Measurements from ENCODE around the gene SUMF1.
"Not testable (repeated sequence)": the region's sequence is repeated elsewhere in the genome, so short reads cannot be mapped to it uniquely, and the experiment has no call there.

Gene SUMF1

GRCh38 chr3:4340411-4341335 lies 126.4 kb downstream of the SUMF1 start:
- no peak for DNase-seq (ENCODE audit: low read depth in 1 of 2, low spot score in 1 of 2)

- no peak for DNase-seq (ENCODE audit: low read depth in 1 of 2, low spot score in 1 of 2)
These were observed 127.0 kb downstream of the SUMF1 start for GRCh38 chr3:4340077-4340410.

- DNase-seq (ENCODE audit: low read depth in 1 of 2, low spot score in 1 of 2) = no peak
These were observed 128.3 kb downstream of the SUMF1 start for GRCh38 chr3:4338751-4339150.

GRCh38 chr3:4336850-4337546 lies 130.1 kb downstream of the SUMF1 start:
- DNase-seq (ENCODE audit: low read depth in 1 of 2, low spot score in 1 of 2) = no peak

- DNase-seq (ENCODE audit: low read depth in 1 of 2, low spot score in 1 of 2) = no peak
These were observed 131.1 kb downstream of the SUMF1 start for GRCh38 chr3:4335840-4336562.

GRCh38 chr3:4334548-4334947 lies 132.5 kb downstream of the SUMF1 start:
- DNase-seq (ENCODE audit: low read depth in 1 of 2, low spot score in 1 of 2) = no peak

- no peak for DNase-seq (ENCODE audit: low read depth in 1 of 2, low spot score in 1 of 2)
These were observed 134.1 kb downstream of the SUMF1 start for GRCh38 chr3:4332991-4333390.

GRCh38 chr3:4332574-4332973 lies 134.5 kb downstream of the SUMF1 start:
- no peak for DNase-seq (ENCODE audit: low read depth in 1 of 2, low spot score in 1 of 2)

- no peak for DNase-seq (ENCODE audit: low read depth in 1 of 2, low spot score in 1 of 2)
These were observed 135.0 kb downstream of the SUMF1 start for GRCh38 chr3:4332111-4332510.

- DNase-seq (ENCODE audit: low read depth in 1 of 2, low spot score in 1 of 2) = not testable (repeated sequence)
These were observed 137.3 kb downstream of the SUMF1 start for GRCh38 chr3:4329806-4330205.

GRCh38 chr3:4326868-4327267 lies 140.2 kb downstream of the SUMF1 start:
- no peak for DNase-seq (ENCODE audit: low read depth in 1 of 2, low spot score in 1 of 2)

- DNase-seq (ENCODE audit: low read depth in 1 of 2, low spot score in 1 of 2) = no peak
These were observed 143.6 kb downstream of the SUMF1 start for GRCh38 chr3:4323246-4324027.

- no peak for DNase-seq (ENCODE audit: low read depth in 1 of 2, low spot score in 1 of 2)
These were observed 144.4 kb downstream of the SUMF1 start for GRCh38 chr3:4322635-4323034.

- DNase-seq (ENCODE audit: low read depth in 1 of 2, low spot score in 1 of 2) = no peak
These were observed 145.3 kb downstream of the SUMF1 start for GRCh38 chr3:4321732-4322131.

- DNase-seq (ENCODE audit: low read depth in 1 of 2, low spot score in 1 of 2) = no peak
These were observed 146.8 kb downstream of the SUMF1 start for GRCh38 chr3:4320096-4320911.

- DNase-seq (ENCODE audit: low read depth in 1 of 2, low spot score in 1 of 2) = no peak
These were observed 152.4 kb downstream of the SUMF1 start for GRCh38 chr3:4314688-4315087.

GRCh38 chr3:4313606-4314293 lies 153.3 kb downstream of the SUMF1 start:
- DNase-seq (ENCODE audit: low read depth in 1 of 2, low spot score in 1 of 2) = no peak

GRCh38 chr3:4311496-4311895 lies 155.6 kb downstream of the SUMF1 start:
- DNase-seq (ENCODE audit: low read depth in 1 of 2, low spot score in 1 of 2) = no peak
